GM21737 (cell line): Measurements from ENCODE around the gene ADARB2.
A peak's percentile ranks its signal among the peaks of the same experiment; 100 is the strongest.
"Not testable (repeated sequence)": the region's sequence is repeated elsewhere in the genome, so short reads cannot be mapped to it uniquely, and the experiment has no call there.

ENCODE experiments used
- ATAC-seq: cut with Tn5 transposase; IDR thresholded peaks from one replicate; pipeline ENCODE4 v1.9.1; 2021; ENCODE audit warnings: mild to moderate bottlenecking, moderate library complexity; ENCODE audit not compliant: unreplicated experiment

The ADARB2 gene

DNA sequence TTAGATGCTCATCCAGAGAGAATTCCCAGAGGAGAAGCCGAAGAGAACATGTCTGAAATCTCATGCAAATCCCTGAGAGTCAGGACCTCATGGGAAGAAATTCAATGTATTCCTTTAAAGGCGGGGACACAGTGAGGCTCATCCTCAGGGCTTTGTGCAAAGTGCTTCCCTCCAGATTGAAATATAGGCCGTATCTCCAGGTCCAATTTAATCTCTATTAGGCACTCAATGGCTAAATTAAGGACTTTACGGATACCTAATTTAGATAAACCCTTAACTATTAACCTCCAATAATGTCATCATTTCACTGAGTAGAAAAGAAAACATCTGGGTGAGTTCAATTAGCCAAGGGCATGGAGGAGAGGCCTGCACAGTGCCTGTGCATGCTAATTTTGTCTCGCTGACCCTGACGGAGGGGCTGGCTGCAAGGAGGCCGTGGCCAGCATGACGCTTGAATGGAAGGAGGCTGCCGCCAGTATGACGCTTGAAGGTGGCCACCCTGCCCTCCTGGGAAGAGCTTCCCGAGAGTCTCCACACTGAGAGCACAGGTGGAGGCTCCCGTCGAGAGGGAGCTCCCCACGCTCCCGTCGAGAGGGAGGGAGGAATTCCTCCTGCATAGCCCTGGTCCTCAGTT lies 287.6 kb downstream of the ADARB2 start:
- ATAC-seq: no peak

DNA sequence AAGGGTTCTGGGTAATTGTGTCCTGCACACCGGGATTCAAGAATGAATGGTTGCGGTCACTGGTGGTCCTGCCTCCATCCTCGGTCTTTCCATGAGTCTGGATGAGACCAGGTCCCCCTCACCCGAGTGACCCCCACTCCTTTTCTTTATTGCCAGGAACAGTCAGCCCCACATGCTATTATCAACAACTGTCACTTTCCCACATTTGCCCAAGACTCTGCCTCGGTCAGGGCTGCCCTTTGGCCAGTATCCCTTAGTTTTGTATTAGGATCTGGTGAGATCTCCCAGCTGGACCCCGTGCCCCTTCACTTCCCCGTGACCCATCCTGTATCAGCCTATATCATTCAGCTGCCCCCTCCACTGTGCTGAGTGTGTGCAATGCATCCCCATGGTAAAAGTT lies 288.3 kb downstream of the ADARB2 start:
- ATAC-seq: no peak

GRCh38 chr10:1448252-1448930 lies 288.9 kb downstream of the ADARB2 start:
- no peak for ATAC-seq

DNA sequence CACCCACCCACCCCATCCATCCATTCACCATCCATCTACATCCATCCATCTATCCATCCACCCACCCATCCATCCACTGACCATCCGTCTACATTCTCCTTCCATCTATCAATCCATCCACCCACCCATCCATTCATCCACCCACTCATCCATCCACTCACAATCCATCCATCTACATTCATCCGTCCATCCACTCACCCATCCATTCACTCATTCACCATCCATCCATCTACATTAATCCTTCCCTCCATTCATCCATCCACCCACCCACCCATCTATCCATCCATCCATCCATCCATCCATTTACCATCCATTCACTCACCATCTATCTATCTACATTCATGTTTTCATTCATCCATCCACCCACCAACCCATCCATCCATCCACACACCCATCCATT lies 292.5 kb downstream of the ADARB2 start:
- no peak for ATAC-seq

DNA sequence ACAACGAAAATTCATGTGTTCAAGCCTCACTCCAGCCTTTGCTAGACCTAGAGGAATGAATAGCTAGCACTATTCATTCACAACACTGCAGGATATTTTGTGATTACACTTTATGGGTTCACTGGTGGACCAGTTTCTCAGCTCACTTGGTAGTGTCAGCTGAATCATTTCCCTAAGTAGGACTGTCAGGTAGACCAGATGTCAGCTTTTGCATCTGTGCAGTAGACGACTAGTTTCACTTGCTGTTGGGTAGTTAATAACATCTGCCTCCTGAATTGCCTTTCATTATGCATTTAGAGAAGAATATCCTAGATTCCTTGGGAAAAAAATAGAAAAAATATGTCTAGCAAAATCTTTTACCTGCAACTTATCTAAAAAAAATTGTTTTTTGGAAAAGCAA lies 296.4 kb downstream of the ADARB2 start:
- ATAC-seq: no peak

DNA sequence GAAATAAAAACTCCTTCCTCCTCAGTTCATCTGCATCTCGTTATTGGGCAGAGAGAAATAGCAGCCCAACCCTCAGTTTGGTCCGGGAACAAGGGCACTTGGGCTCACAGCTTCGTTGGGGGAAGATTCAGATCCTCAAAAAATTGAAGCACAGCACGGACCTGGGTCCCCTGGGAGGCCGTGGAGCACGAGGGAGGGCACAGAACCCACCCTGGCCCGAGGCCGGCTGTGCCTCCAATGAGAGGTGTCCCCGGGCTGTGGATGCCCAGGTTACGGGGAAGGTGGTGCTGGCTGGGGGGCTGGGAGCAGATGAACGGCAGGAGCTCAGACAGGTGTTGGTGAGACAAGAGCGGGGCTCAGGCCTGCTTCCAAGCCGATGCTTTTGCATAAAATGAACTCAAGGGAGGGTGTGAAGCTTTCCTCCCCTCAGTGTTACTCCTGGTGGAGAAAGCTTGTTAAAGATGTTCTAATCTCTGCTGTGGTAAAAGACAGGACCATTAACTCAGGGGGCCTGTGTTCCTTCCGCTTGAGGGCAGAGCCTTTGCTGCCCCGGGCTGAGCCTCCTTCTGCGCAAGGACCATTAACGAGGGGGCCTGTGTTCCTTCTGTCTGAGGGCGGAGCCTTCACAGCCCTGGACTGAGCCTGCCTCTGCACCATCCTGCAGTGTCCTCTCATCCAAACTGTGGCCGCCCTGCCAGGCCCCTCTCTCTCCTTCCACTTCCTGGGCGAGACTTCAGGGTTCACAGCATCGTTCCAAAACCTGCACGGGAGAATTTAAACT lies 302.2 kb downstream of the ADARB2 start:
- no peak for ATAC-seq

GRCh38 chr10:1434202-1434601 lies 303.1 kb downstream of the ADARB2 start:
- ATAC-seq: no peak

- no peak for ATAC-seq
Measured at GRCh38 chr10:1432161-1432560, 305.2 kb downstream of the ADARB2 start.

DNA sequence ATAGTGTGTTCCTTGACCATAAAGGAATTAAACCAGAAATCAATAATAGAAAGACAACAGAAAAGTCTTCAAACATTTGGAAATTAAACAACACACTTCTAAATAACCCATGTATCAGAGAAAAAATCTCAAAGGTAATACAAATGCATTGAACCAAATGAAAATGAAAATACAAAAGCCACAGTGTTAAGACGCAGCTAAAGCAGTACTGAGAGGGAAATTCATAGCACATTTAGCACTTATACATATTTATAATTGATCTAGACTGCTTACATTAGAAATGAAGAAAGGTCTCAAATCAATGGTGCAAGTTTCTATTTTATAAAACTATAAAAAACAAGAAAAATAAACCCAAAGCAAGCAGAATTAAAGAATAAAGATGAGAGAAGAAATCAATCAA lies 306.1 kb downstream of the ADARB2 start:
- ATAC-seq: no peak

DNA sequence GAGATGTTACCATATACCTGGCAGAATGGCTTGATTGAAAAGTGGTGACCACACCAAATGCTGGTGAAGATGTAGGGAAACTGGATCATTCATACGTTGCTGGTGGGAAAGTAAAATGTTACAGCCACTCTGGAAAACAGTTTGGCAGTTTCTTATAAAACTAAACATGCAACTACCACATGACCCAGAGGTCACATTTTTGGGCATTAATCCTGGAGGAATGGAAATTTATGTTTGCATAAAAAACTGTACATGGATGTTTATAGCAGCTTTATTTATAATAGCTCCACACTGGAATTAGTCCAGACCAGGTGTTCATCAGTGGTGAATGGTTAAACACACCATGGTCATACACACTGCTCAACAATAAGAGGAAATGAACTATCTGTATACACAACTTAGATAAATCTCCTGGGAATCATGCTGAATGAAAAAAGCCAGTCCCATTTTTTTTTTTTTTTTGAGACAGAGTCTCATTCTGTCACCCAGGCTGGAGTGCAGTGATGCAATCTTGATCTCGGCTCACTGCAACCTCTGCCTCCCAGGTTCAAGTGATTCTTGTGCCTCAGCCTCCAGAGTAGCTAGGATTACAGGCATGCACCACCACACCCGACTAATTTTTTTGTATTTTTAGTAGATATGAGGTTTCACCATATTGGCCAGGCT lies 309.7 kb downstream of the ADARB2 start:
- not testable (repeated sequence) for ATAC-seq

DNA sequence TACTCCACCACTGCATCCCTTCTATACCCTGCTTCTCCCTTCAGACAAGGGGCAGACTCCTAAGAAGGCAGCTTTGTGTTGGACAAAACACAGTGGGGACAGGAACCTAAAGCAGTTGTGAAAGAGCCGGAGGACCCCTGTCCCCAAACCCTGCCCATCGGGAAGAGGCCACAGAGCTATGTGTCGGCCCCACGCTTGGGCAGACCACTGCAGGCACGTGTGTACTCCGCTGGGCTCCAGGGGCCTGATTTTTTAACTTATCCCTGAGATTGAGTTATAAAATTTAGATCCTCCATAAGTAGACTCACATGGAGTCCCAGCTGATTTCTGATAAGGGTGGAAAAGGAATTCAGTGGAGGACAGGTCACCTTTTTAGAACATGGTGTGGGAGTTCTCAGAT lies 310.5 kb downstream of the ADARB2 start:
- ATAC-seq: no peak

GRCh38 chr10:1425879-1426278 lies 311.4 kb downstream of the ADARB2 start:
- ATAC-seq: peak; percentile 74

DNA sequence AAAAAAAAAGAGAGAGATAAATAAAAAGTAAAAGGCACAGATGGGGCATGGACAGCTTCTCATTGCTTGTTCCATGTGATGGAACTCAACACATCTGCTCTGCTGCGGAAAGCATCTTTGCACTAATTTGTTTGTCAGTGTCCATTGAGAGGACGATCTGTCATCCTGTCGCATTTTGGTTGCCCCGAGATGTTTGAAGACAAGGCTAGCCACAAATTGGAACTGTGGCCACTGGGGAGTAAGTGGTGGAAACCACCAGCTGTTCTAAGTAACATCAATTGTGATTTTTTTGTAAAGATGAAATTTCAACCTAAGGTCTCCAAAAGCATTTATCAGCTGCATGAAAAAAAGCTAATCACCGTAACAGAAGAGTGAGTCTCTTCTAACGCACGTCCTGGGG lies 312.7 kb downstream of the ADARB2 start:
- ATAC-seq: no peak

GRCh38 chr10:1423676-1424253 lies 313.6 kb downstream of the ADARB2 start:
- ATAC-seq: no peak

GRCh38 chr10:1422275-1422674 lies 315.1 kb downstream of the ADARB2 start:
- no peak for ATAC-seq

DNA sequence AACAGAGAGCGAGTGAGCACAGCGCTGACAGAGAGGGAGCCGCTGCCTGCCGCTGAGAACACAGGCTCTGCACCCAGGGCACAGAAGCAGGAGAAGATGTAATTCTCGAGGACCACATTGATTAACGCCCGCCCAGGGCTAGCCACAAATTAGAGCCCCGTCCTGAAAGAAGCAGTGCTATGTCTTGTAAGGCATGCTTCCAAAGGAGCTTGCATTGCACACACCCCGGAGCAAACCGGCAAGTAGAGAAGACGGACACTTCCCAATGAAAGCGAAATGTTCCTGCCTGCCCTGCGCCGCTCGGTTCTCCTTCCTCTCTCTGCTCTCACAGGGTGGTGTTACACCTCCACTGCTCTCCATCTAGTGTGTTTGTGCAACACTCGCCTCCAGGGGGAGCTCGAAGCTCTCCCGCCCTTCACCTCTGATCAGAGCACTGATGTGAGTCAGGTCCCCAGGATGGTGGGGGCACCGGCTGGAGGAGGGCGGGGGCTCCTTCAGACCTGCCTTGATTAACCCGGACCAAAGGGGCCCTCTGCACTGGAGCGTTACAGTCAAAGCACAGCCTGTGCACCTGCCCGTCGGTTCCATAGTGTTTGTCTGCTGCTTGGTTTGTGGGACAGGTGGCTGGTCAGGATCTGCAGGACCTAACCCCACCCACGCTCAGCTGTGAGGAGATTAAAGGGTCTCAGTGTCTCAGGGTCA lies 316.5 kb downstream of the ADARB2 start:
- peak; percentile 77 for ATAC-seq

GRCh38 chr10:1419796-1420610 lies 317.3 kb downstream of the ADARB2 start:
- ATAC-seq: no peak

DNA sequence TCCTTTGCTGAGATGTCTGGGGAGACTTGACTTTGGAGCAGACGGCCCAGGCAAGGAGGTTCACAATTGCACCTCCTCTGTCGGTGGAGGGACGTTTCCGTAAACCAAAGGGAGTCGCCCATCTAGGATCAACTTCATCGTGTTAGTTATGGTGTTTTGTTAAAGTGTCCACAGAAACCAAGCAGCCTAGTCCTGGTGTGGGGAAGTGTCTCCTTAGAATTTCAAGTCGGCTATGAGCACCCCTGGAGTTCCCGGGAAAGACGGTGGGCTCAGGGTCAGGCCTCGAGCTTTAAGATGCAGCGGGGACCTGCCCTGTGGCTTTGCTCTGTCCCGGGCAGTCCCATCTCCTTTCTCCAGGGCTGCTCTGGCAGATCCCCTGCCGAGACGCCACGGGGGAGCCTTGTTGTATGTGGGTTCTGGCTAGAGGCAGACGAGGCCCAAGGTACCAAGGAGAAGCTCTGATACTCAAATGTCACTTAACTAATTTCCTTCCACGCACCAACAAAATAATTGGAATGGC lies 319.2 kb downstream of the ADARB2 start:
- ATAC-seq: no peak

- ATAC-seq: no peak
Measured at GRCh38 chr10:1417574-1417973, 319.8 kb downstream of the ADARB2 start.
